Endodermal cell (in vitro differentiated cells): ENCODE results near the gene MAGI3. TPM values are rescaled to one million over a fixed set of nuclear protein-coding genes. Genes with fewer than 3 reads are reported as not detected.

Experiments used
- DNase-seq: peaks from one replicate; pipeline ENCODE4 v3.0.0-alpha.2; 2017
- H3K27ac ChIP-seq: 2 replicates; pipeline ENCODE4 v1.5.1; 2013; ENCODE audit warnings: mild to moderate bottlenecking, low read depth, low read length, moderate library complexity
- H3K27me3 ChIP-seq: 2 replicates; pipeline ENCODE4 v1.6.1; 2013; ENCODE audit warnings: mild to moderate bottlenecking, low read length, moderate library complexity; ENCODE audit not compliant: insufficient read depth, control insufficient read depth, poor library complexity, severe bottlenecking
- H3K36me3 ChIP-seq: 2 replicates; pipeline ENCODE4 v1.7.0; 2013; ENCODE audit warnings: mild to moderate bottlenecking, low read length, moderate library complexity; ENCODE audit not compliant: control insufficient read depth, insufficient read depth
- H3K4me1 ChIP-seq: one replicate; pipeline ENCODE4 v1.7.0; 2013; ENCODE audit warnings: low read length; ENCODE audit not compliant: control insufficient read depth, insufficient read depth
- H3K4me3 ChIP-seq: 2 replicates; pipeline ENCODE4 v1.5.1; 2013; ENCODE audit warnings: mild to moderate bottlenecking, low read length, moderate library complexity
- H3K9ac ChIP-seq: 2 replicates; pipeline ENCODE4 v1.6.1; 2013; ENCODE audit warnings: mild to moderate bottlenecking, low read length, moderate library complexity; ENCODE audit not compliant: poor library complexity, severe bottlenecking; ENCODE audit errors: extremely low read depth
- H3K9me3 ChIP-seq: 2 replicates; pipeline ENCODE4 v1.6.1; 2013; ENCODE audit warnings: mild to moderate bottlenecking, low read length, moderate library complexity; ENCODE audit not compliant: control insufficient read depth
- H3K27ac Mint-ChIP-seq: 2 replicates; pipeline ENCODE4 v1.8.0; 2020; ENCODE audit warnings: mixed read lengths
- H3K27me3 Mint-ChIP-seq: 2 replicates; pipeline ENCODE4 v1.8.0; 2021; ENCODE audit warnings: mild to moderate bottlenecking, mixed read lengths; ENCODE audit not compliant: insufficient read depth
- H3K36me3 Mint-ChIP-seq: 2 replicates; pipeline ENCODE4 v1.8.0; 2020; ENCODE audit warnings: low read depth, mixed read lengths
- H3K4me1 Mint-ChIP-seq: 2 replicates; pipeline ENCODE4 v1.8.0; 2020; ENCODE audit warnings: mixed read lengths
- H3K4me3 Mint-ChIP-seq: 2 replicates; pipeline ENCODE4 v1.8.0; 2020; ENCODE audit warnings: mild to moderate bottlenecking, moderate library complexity, mixed read lengths
- H3K9me3 Mint-ChIP-seq: 2 replicates; pipeline ENCODE4 v1.8.0; 2020; ENCODE audit warnings: mild to moderate bottlenecking, mixed read lengths
- WGBS, 2 experiments: methylation state at CpG; one replicate each; pipeline versions ENCODE4 v1.1.5 to v1.1.7; 2013; ENCODE audit warnings: missing lambda C conversion rate in 2 of 2, mixed read lengths in 1 of 2; ENCODE audit not compliant: insufficient coverage in 1 of 2, insufficient read length in 1 of 2; 5-methylcytosine and 5-hydroxymethylcytosine counted together
- total RNA-seq, 2 donors: library from RNA; stranded (reverse); fragmentation: NEBNext Ultra II Directional in 1 of 2; extraction: Animal tissue kit (Norgen Biotek cat#: 25700) in 1 of 2; gene quantifications; 2 replicates in 1 of 2; 3 replicates in 1 of 2; pipeline ENCODE4 v1.2.1, GENCODE V29; 2021
- TF ChIP-seq, protein P1 (sequence below): fragments of 200-600 bp; sonication (generic); conservative IDR thresholded peaks from 2 replicates; pipeline ENCODE4 v1.5.0; 2021; ENCODE audit warnings: antibody characterized with exemption, mild to moderate bottlenecking

MAGI3 gene
- total RNA-seq, 2 donors from 2014 or later, result 27.1 to 27.4 TPM

DNA sequence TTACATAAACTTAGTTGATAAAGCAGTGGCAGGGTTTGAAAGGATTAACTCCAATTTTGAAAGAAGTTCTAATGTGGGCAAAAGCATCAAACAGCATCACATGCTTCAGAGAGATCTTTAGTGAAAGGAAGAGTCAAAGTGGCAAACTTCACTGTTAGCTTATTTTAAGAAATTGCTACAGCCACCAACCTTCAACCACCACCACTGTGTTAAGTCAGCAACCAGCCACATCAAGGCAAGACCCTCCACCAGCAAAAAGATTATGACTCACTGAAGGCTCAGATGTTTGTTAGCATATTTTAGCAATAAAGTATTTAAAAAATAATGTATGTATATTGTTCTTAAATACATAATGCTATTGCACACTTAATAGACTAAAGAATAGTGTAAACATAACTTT lies 21.3 kb upstream of the MAGI3 start:
- no peak overlapping the region for H3K27ac Mint-ChIP-seq
- DNase-seq, result no peak
- TF ChIP-seq, protein P1, sequence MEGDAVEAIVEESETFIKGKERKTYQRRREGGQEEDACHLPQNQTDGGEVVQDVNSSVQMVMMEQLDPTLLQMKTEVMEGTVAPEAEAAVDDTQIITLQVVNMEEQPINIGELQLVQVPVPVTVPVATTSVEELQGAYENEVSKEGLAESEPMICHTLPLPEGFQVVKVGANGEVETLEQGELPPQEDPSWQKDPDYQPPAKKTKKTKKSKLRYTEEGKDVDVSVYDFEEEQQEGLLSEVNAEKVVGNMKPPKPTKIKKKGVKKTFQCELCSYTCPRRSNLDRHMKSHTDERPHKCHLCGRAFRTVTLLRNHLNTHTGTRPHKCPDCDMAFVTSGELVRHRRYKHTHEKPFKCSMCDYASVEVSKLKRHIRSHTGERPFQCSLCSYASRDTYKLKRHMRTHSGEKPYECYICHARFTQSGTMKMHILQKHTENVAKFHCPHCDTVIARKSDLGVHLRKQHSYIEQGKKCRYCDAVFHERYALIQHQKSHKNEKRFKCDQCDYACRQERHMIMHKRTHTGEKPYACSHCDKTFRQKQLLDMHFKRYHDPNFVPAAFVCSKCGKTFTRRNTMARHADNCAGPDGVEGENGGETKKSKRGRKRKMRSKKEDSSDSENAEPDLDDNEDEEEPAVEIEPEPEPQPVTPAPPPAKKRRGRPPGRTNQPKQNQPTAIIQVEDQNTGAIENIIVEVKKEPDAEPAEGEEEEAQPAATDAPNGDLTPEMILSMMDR, result no peak
- H3K4me1 Mint-ChIP-seq, result no peaks in the 10 kb centered on the region
- no peak overlapping the region for H3K27ac ChIP-seq
- H3K27me3 Mint-ChIP-seq, result peaks cover 4% of the 10 kb centered on the region
- H3K9ac ChIP-seq, result no peak overlapping the region
- no peak overlapping the region for H3K4me3 ChIP-seq
- H3K36me3 ChIP-seq, result no peaks in the 10 kb centered on the region
- no peaks in the 10 kb centered on the region for H3K27me3 ChIP-seq
- no peak overlapping the region for H3K4me3 Mint-ChIP-seq
- H3K36me3 Mint-ChIP-seq, result no peaks in the 10 kb centered on the region
- H3K9me3 Mint-ChIP-seq, result no peaks in the 10 kb centered on the region
- no peaks in the 10 kb centered on the region for H3K4me1 ChIP-seq
- H3K9me3 ChIP-seq, result no peaks in the 10 kb centered on the region

DNA sequence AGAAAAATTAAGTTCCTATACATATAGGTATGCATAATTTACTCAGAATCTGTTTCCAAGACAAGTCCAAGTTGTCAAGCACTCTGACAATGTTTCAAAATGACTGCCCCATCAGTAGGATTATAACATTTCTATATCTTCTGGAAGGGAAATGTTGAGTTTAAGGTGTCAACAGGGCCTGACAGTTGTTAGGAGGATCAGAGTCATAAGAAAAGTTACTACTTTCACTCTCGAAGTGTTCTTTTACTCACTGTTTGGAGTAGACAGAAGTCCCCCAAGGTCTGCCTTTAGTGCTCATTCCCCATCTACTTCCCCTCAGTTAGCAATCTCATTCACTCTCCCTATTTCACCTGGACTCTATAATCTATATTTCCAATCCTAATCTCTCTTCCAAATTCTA lies 20.6 kb upstream of the MAGI3 start:
- H3K27ac Mint-ChIP-seq, result no peak overlapping the region
- peaks cover 4% of the 10 kb centered on the region for H3K27me3 Mint-ChIP-seq
- no peaks in the 10 kb centered on the region for H3K36me3 ChIP-seq
- H3K4me3 Mint-ChIP-seq, result no peak overlapping the region
- H3K4me1 Mint-ChIP-seq, result no peaks in the 10 kb centered on the region
- no peaks in the 10 kb centered on the region for H3K9me3 Mint-ChIP-seq
- no peak for DNase-seq
- no peak overlapping the region for H3K4me3 ChIP-seq
- H3K36me3 Mint-ChIP-seq, result no peaks in the 10 kb centered on the region
- TF ChIP-seq, protein P1, result no peak
- H3K4me1 ChIP-seq, result no peaks in the 10 kb centered on the region
- H3K9me3 ChIP-seq, result no peaks in the 10 kb centered on the region
- no peak overlapping the region for H3K9ac ChIP-seq
- WGBS, 2 experiments, result 91 to 100% methylated on average over 1 of the region's 1 CpG
- H3K27ac ChIP-seq, result no peak overlapping the region
- no peaks in the 10 kb centered on the region for H3K27me3 ChIP-seq

DNA sequence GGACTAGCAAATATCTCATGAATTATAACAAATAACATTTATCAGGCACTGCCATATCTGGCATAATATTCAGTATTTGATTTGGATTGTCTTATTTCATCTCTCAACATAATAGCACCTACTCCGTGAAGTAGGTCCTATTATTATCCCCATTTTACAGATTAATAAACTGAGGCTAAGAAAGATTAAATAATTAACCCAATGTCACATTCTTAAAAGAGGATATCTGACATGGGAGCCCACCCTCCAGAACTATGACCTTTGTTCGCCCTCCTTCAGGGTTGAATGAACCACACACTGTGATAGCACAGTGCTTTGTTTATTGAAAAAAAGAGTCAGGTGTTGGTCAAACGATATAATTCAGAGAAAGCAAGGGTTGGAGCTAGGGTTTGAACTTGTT lies 19.4 kb upstream of the MAGI3 start:
- H3K27me3 ChIP-seq, result no peaks in the 10 kb centered on the region
- no peak overlapping the region for H3K4me3 ChIP-seq
- WGBS, 2 experiments, result 90 to 92% methylated on average over 2 to 3 of the region's 3 CpGs
- no peaks in the 10 kb centered on the region for H3K9me3 ChIP-seq
- no peak overlapping the region for H3K9ac ChIP-seq
- H3K27ac Mint-ChIP-seq, result no peak overlapping the region
- no peaks in the 10 kb centered on the region for H3K36me3 ChIP-seq
- no peaks in the 10 kb centered on the region for H3K4me1 Mint-ChIP-seq
- no peaks in the 10 kb centered on the region for H3K36me3 Mint-ChIP-seq
- H3K4me3 Mint-ChIP-seq, result no peak overlapping the region
- DNase-seq, result no peak
- no peaks in the 10 kb centered on the region for H3K9me3 Mint-ChIP-seq
- TF ChIP-seq, protein P1, result no peak
- H3K27me3 Mint-ChIP-seq, result peaks cover 4% of the 10 kb centered on the region
- no peak overlapping the region for H3K27ac ChIP-seq
- no peaks in the 10 kb centered on the region for H3K4me1 ChIP-seq
